HG02943 (cell line): ENCODE results near the gene TNKS1BP1.
A peak's percentile ranks its signal among the peaks of the same experiment; 100 is the strongest.

Experiments used
- ATAC-seq: cut with Tn5 transposase; IDR thresholded peaks from one replicate; pipeline ENCODE4 v1.9.1; 2021; ENCODE audit warnings: mild to moderate bottlenecking, low read depth, moderate library complexity; ENCODE audit not compliant: unreplicated experiment

TNKS1BP1 gene

GRCh38 chr11:57313071-57313787 lies 11.5 kb downstream of the TNKS1BP1 start:
- ATAC-seq, result no peak

- ATAC-seq, result no peak
Measured at GRCh38 chr11:57312511-57313021, 12.2 kb downstream of the TNKS1BP1 start.

- ATAC-seq, result peak; percentile 98
Measured at GRCh38 chr11:57311109-57311936, 13.4 kb downstream of the TNKS1BP1 start.

- no peak for ATAC-seq
Measured at GRCh38 chr11:57310630-57311086, 14.1 kb downstream of the TNKS1BP1 start.

- ATAC-seq, result no peak
Measured at GRCh38 chr11:57310091-57310490, 14.7 kb downstream of the TNKS1BP1 start.

GRCh38 chr11:57309106-57310059 lies 15.4 kb downstream of the TNKS1BP1 start:
- ATAC-seq, result no peak

- ATAC-seq, result no peak
Measured at GRCh38 chr11:57308426-57309060, 16.2 kb downstream of the TNKS1BP1 start.

- ATAC-seq, result no peak
Measured at GRCh38 chr11:57307666-57308270, 17.0 kb downstream of the TNKS1BP1 start.

- no peak for ATAC-seq
Measured at GRCh38 chr11:57306940-57307565, 17.7 kb downstream of the TNKS1BP1 start.

GRCh38 chr11:57306161-57306876 lies 18.4 kb downstream of the TNKS1BP1 start:
- no peak for ATAC-seq

GRCh38 chr11:57305523-57305922 lies 19.2 kb downstream of the TNKS1BP1 start:
- ATAC-seq, result no peak

GRCh38 chr11:57303990-57304579 lies 20.7 kb downstream of the TNKS1BP1 start:
- ATAC-seq, result no peak

- ATAC-seq, result no peak
Measured at GRCh38 chr11:57303280-57303989, 21.3 kb downstream of the TNKS1BP1 start.

- ATAC-seq, result no peak
Measured at GRCh38 chr11:57302489-57302888, 22.3 kb downstream of the TNKS1BP1 start.

GRCh38 chr11:57301711-57302423 lies 22.9 kb downstream of the TNKS1BP1 start:
- no peak for ATAC-seq

GRCh38 chr11:57300785-57301184 lies 24.0 kb downstream of the TNKS1BP1 start:
- ATAC-seq, result no peak
